ENCODE results near the gene RPRD1A.

DNA sequence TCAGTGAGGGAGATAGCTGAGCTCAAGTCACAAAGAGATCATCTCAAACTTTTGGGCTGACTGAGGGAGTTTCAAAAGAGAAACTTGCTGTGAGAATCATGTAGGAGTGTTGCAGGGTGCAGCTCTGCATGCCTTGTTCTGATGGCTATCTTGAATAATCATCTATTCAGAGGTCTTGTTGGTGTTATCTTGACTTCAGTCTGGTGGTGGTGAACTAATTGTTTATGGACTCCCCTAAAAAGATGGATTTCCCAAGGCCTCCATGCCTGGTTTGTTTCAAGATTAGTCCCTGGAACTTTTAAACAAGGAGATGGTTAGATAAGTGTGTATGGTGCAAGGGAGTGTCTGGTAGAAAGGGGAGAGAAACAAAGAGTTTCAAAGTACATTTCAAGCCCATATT is 32.0 kb upstream of the RPRD1A start:
- TF ChIP-seq, protein P1, sequence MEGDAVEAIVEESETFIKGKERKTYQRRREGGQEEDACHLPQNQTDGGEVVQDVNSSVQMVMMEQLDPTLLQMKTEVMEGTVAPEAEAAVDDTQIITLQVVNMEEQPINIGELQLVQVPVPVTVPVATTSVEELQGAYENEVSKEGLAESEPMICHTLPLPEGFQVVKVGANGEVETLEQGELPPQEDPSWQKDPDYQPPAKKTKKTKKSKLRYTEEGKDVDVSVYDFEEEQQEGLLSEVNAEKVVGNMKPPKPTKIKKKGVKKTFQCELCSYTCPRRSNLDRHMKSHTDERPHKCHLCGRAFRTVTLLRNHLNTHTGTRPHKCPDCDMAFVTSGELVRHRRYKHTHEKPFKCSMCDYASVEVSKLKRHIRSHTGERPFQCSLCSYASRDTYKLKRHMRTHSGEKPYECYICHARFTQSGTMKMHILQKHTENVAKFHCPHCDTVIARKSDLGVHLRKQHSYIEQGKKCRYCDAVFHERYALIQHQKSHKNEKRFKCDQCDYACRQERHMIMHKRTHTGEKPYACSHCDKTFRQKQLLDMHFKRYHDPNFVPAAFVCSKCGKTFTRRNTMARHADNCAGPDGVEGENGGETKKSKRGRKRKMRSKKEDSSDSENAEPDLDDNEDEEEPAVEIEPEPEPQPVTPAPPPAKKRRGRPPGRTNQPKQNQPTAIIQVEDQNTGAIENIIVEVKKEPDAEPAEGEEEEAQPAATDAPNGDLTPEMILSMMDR (IDR thresholded peaks at IDR 0.05; ENCODE audit: poor library complexity), result no peak
- TF ChIP-seq EZH2 (IDR thresholded peaks at IDR 0.05; ENCODE audit: borderline replicate concordance), result no peak
- no peak for TF ChIP-seq EZH2phosphoT487 (IDR thresholded peaks at IDR 0.05; ENCODE audit: low read depth, severe bottlenecking, unreplicated experiment)

Data from hepatocyte (in vitro differentiated cells).